AG04449 (cell line): ENCODE results near the gene CDC42EP1.

Experiments used
- CTCF ChIA-PET: fragments of 350-600 bp; formaldehyde crosslinking; extraction: SDS; loops from one replicate; lab custom pipeline; 2021; ENCODE audit warnings: antibody characterized with exemption; lab: Yijun Ruan, JAX
- POLR2A ChIA-PET: fragments of 400-600, 350-600 bp; formaldehyde crosslinking; extraction: SDS; loops from one replicate; lab custom pipeline; 2020; ENCODE audit warnings: antibody characterized with exemption, inconsistent platforms; lab: Yijun Ruan, JAX
- DNase-seq: peaks from one replicate; pipeline ENCODE4 v3.0.0-alpha.2; 2010; ENCODE audit warnings: low read depth, low spot score
- H3K4me3 ChIP-seq: 2 replicates; pipeline ENCODE4 v1.5.1; 2011; ENCODE audit warnings: low read depth, mild to moderate bottlenecking, control low read depth, low read length
- CTCF ChIP-seq: IDR thresholded peaks from one replicate; pipeline ENCODE4 v1.5.1; 2011; ENCODE audit warnings: mild to moderate bottlenecking, moderate library complexity, low read length, control low read depth, inconsistent platforms; ENCODE audit not compliant: insufficient read depth; ENCODE audit errors: missing control alignments

The CDC42EP1 gene

GRCh38 chr22:37566329-37566837, 6.1 kb downstream of the CDC42EP1 start:
- TF ChIP-seq CTCF: no peak
- ChIA-PET POLR2A (interaction anchor here (2.0 to 2.2 kb wide), 2 partner anchors 20 to 26 kb away, joined by 5 to 10 read pairs; no protein-coding TSS in a partner anchor), CTCF (interaction anchor here (0.8 to 22.2 kb wide), 12 partner anchors 8 to 78 kb away, joined by 3 to 728 read pairs (median 12); partner anchors contain the start of genes CDC42EP1, GGA1 and LGALS2)
- H3K4me3 ChIP-seq: no peak overlapping the region
- DNase-seq: no peak

- TF ChIP-seq CTCF: peak; percentile 83
- DNase-seq: no peak
- ChIA-PET CTCF (interaction anchor here (0.7 to 22.2 kb wide), 20 partner anchors 9 to 250 kb away, joined by 3 to 728 read pairs (median 4); partner anchors contain the start of genes CDC42EP1, GGA1 and LGALS2), POLR2A (interaction anchor here (2.0 to 2.2 kb wide), 2 partner anchors 21 to 25 kb away, joined by 5 to 10 read pairs; no protein-coding TSS in a partner anchor)
- H3K4me3 ChIP-seq: no peak overlapping the region
Measured at GRCh38 chr22:37566903-37567798, 6.9 kb downstream of the CDC42EP1 start.

- ChIA-PET POLR2A (no interaction called here), CTCF (interaction anchor here (0.7 to 22.2 kb wide), 15 partner anchors 9 to 251 kb away, joined by 3 to 728 read pairs (median 5); partner anchors contain the start of genes CARD10, CDC42EP1, GGA1 and LGALS2)
- DNase-seq: no peak
- TF ChIP-seq CTCF: no peak
- H3K4me3 ChIP-seq: no peak overlapping the region
Measured at GRCh38 chr22:37568012-37568411, 7.7 kb downstream of the CDC42EP1 start.

GRCh38 chr22:37568448-37569008, 8.2 kb downstream of the CDC42EP1 start:
- POLR2A ChIA-PET: no interaction called here
- TF ChIP-seq CTCF: no peak
- H3K4me3 ChIP-seq: no peak overlapping the region
- DNase-seq: no peak
- CTCF ChIA-PET: interaction anchor here (0.7 to 22.2 kb wide), 9 partner anchors 9 to 75 kb away, joined by 3 to 728 read pairs (median 52); partner anchors contain the start of genes CARD10, CDC42EP1, GGA1 and LGALS2

GRCh38 chr22:37569009-37569920, 9.0 kb downstream of the CDC42EP1 start:
- POLR2A ChIA-PET: interaction anchor here (1.5 kb wide), 1 partner anchor 23 kb away, joined by 4 read pairs; no protein-coding TSS in a partner anchor
- no peak overlapping the region for H3K4me3 ChIP-seq
- CTCF ChIA-PET: interaction anchor here (0.7 to 22.2 kb wide), 8 partner anchors 8 to 74 kb away, joined by 3 to 728 read pairs (median 61); partner anchors contain the start of genes CARD10, CDC42EP1, GGA1 and LGALS2
- TF ChIP-seq CTCF: no peak
- no peak for DNase-seq
